ENCODE measurements around the gene GPR180. TPM values are rescaled to one million over a fixed set of nuclear protein-coding genes. Genes with fewer than 3 reads are reported as not detected.

GPR180 gene
- total and polyA plus RNA-seq, 2 experiments from 2014 or later: 3.7 to 9.5 TPM

DNA sequence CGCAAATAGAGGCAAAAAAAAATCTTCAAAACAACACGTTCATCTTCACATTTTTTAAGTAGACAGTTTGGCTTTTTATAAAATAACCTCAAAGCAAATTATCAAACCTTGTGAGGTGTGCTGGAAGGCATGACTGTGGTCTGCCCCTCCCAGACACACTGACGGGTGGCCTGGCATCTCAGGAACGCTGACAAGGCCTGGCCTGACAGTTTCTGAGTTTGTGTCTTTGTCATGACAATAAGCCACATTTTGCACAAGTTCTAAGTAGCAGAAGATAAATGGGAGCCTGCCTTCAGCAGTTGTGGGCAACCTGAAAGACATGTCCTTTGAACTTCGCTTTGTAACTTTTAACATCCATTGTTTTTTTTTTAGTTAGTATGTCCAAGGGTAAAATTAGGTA lies 72.2 kb downstream of the GPR180 start:
- Histone ChIP-seq H3K79me2 (replicated peaks; ENCODE audit: insufficient read depth) (no peaks in the 10 kb centered on the region), H3K4me2 (no peak overlapping the region; the same call in 1 of the 2 replicates), H3K27ac (ENCODE audit: low read depth) (no peak overlapping the region), H2AFZ (no peak overlapping the region), H3K4me1 (ENCODE audit: insufficient read depth) (peaks cover 11% of the 10 kb centered on the region), H3K36me3 (ENCODE audit: insufficient read depth) (no peaks in the 10 kb centered on the region), H3K27me3 (ENCODE audit: insufficient read depth) (no peaks in the 10 kb centered on the region), H4K20me1 (replicated peaks; ENCODE audit: insufficient read depth) (no peaks in the 10 kb centered on the region), H3K9me2 (ENCODE audit: insufficient read depth) (no peaks in the 10 kb centered on the region), H3K4me3 (no peak overlapping the region), H3F3A (replicated peaks; ENCODE audit: low read depth) (no peaks in the 10 kb centered on the region)
- no peaks in the 10 kb centered on the region for H3K27me3 Mint-ChIP-seq (ENCODE audit: insufficient read depth, low read depth, poor library complexity)
- H3K9me3 Mint-ChIP-seq: no peaks in the 10 kb centered on the region
- H3K27ac Mint-ChIP-seq: no peak overlapping the region
- ATAC-seq: peak; percentile 76
- TF ChIP-seq ZNF114 (CRISPR knock-in tag; IDR thresholded peaks at IDR 0.05) (no peak), EZH2phosphoT487 (IDR thresholded peaks at IDR 0.05; ENCODE audit: unreplicated experiment) (no peak), POLR2AphosphoS5 (IDR thresholded peaks at IDR 0.05; ENCODE audit: low read depth) (no peak), NANOG (IDR thresholded peaks at IDR 0.05; ENCODE audit: borderline replicate concordance) (no peak), ZNF331 (CRISPR knock-in tag; IDR thresholded peaks at IDR 0.05; ENCODE audit: low read depth) (no peak), JUNB (IDR thresholded peaks at IDR 0.05; ENCODE audit: unreplicated experiment) (no peak), EZH2 (IDR thresholded peaks at IDR 0.05; ENCODE audit: low read depth, unreplicated experiment) (no peak), STAT1 (IDR thresholded peaks at IDR 0.05; ENCODE audit: unreplicated experiment) (no peak), REST (IDR thresholded peaks at IDR 0.05; ENCODE audit: unreplicated experiment) (no peak), CREB1 (CRISPR knock-in tag; IDR thresholded peaks at IDR 0.05; ENCODE audit: low read depth) (no peak)
- TF ChIP-seq, protein P1, sequence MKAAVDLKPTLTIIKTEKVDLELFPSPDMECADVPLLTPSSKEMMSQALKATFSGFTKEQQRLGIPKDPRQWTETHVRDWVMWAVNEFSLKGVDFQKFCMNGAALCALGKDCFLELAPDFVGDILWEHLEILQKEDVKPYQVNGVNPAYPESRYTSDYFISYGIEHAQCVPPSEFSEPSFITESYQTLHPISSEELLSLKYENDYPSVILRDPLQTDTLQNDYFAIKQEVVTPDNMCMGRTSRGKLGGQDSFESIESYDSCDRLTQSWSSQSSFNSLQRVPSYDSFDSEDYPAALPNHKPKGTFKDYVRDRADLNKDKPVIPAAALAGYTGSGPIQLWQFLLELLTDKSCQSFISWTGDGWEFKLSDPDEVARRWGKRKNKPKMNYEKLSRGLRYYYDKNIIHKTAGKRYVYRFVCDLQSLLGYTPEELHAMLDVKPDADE (IDR thresholded peaks at IDR 0.05): no peak
- TF ChIP-seq, protein P2, sequence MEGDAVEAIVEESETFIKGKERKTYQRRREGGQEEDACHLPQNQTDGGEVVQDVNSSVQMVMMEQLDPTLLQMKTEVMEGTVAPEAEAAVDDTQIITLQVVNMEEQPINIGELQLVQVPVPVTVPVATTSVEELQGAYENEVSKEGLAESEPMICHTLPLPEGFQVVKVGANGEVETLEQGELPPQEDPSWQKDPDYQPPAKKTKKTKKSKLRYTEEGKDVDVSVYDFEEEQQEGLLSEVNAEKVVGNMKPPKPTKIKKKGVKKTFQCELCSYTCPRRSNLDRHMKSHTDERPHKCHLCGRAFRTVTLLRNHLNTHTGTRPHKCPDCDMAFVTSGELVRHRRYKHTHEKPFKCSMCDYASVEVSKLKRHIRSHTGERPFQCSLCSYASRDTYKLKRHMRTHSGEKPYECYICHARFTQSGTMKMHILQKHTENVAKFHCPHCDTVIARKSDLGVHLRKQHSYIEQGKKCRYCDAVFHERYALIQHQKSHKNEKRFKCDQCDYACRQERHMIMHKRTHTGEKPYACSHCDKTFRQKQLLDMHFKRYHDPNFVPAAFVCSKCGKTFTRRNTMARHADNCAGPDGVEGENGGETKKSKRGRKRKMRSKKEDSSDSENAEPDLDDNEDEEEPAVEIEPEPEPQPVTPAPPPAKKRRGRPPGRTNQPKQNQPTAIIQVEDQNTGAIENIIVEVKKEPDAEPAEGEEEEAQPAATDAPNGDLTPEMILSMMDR (conservative IDR thresholded peaks at IDR 0.05; ENCODE audit: low read depth in 2 of 2): no peak
- TF ChIP-seq, protein P3, sequence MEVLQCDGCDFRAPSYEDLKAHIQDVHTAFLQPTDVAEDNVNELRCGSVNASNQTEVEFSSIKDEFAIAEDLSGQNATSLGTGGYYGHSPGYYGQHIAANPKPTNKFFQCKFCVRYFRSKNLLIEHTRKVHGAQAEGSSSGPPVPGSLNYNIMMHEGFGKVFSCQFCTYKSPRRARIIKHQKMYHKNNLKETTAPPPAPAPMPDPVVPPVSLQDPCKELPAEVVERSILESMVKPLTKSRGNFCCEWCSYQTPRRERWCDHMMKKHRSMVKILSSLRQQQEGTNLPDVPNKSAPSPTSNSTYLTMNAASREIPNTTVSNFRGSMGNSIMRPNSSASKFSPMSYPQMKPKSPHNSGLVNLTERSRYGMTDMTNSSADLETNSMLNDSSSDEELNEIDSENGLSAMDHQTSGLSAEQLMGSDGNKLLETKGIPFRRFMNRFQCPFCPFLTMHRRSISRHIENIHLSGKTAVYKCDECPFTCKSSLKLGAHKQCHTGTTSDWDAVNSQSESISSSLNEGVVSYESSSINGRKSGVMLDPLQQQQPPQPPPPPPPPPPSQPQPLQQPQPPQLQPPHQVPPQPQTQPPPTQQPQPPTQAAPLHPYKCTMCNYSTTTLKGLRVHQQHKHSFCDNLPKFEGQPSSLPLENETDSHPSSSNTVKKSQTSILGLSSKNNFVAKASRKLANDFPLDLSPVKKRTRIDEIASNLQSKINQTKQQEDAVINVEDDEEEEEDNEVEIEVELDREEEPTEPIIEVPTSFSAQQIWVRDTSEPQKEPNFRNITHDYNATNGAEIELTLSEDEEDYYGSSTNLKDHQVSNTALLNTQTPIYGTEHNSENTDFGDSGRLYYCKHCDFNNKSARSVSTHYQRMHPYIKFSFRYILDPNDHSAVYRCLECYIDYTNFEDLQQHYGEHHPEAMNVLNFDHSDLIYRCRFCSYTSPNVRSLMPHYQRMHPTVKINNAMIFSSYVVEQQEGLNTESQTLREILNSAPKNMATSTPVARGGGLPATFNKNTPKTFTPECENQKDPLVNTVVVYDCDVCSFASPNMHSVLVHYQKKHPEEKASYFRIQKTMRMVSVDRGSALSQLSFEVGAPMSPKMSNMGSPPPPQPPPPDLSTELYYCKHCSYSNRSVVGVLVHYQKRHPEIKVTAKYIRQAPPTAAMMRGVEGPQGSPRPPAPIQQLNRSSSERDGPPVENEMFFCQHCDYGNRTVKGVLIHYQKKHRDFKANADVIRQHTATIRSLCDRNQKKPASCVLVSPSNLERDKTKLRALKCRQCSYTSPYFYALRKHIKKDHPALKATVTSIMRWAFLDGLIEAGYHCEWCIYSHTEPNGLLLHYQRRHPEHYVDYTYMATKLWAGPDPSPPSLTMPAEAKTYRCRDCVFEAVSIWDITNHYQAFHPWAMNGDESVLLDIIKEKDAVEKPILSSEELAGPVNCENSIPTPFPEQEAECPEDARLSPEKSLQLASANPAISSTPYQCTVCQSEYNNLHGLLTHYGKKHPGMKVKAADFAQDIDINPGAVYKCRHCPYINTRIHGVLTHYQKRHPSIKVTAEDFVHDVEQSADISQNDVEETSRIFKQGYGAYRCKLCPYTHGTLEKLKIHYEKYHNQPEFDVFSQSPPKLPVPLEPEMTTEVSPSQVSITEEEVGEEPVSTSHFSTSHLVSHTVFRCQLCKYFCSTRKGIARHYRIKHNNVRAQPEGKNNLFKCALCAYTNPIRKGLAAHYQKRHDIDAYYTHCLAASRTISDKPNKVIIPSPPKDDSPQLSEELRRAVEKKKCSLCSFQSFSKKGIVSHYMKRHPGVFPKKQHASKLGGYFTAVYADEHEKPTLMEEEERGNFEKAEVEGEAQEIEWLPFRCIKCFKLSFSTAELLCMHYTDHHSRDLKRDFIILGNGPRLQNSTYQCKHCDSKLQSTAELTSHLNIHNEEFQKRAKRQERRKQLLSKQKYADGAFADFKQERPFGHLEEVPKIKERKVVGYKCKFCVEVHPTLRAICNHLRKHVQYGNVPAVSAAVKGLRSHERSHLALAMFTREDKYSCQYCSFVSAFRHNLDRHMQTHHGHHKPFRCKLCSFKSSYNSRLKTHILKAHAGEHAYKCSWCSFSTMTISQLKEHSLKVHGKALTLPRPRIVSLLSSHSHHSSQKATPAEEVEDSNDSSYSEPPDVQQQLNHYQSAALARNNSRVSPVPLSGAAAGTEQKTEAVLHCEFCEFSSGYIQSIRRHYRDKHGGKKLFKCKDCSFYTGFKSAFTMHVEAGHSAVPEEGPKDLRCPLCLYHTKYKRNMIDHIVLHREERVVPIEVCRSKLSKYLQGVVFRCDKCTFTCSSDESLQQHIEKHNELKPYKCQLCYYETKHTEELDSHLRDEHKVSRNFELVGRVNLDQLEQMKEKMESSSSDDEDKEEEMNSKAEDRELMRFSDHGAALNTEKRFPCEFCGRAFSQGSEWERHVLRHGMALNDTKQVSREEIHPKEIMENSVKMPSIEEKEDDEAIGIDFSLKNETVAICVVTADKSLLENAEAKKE (CRISPR knock-in tag; IDR thresholded peaks at IDR 0.05): no peak
- DNase-seq (ENCODE audit: low spot score): peak; percentile 40
- no peak overlapping the region for H3K4me3 Mint-ChIP-seq
- peaks cover 15% of the 10 kb centered on the region for H3K4me1 Mint-ChIP-seq
- no peaks in the 10 kb centered on the region for H3K36me3 Mint-ChIP-seq (ENCODE audit: low read depth)
